Pancreas (tissue), 10 donors: ENCODE results near the gene MTMR2. TPM values are rescaled to one million over a fixed set of nuclear protein-coding genes. Genes with fewer than 3 reads are reported as not detected.

Source experiments
- ATAC-seq, 4 donors: fragments of 200-7000 bp; cut with Tn5 transposase; one replicate each; pipeline versions ENCODE4 v1.8.0 to v1.9.1; 2020; ENCODE audit warnings: mild to moderate bottlenecking in 4 of 4, moderate library complexity in 4 of 4
- DNase-seq, 6 donors: peaks; one replicate each; pipeline ENCODE4 v3.0.0-alpha.2; 2020
- FAIRE-seq: peaks from 2 replicates; lab custom pipeline; 2012; peaks lifted over from hg19 to GRCh38; lab: Jason Lieb, UNC
- H3K27ac ChIP-seq, 4 donors: fragments of 200-600 bp; sonication (generic); 1 replicate in 3 of 4; 2 replicates in 1 of 4; pipeline versions ENCODE4 v1.5.0 to v1.8.0; 2020
- H3K27me3 ChIP-seq, 4 donors: fragments of 200-600 bp; one replicate each; pipeline ENCODE4 v1.8.0; 2021
- H3K36me3 ChIP-seq, 3 donors: fragments of 200-600 bp; sonication (generic) in 1 of 3; one replicate each; pipeline versions ENCODE4 v1.5.0 to v1.8.0; 2020 to 2021
- H3K4me1 ChIP-seq, 3 donors: fragments of 200-600 bp; one replicate each; pipeline ENCODE4 v1.8.0; 2021
- H3K4me3 ChIP-seq, 4 donors: fragments of 200-600 bp; sonication (generic) in 2 of 4; one replicate each; pipeline versions ENCODE4 v1.5.0 to v1.8.0; 2020 to 2021
- H3K9me3 ChIP-seq, 4 donors: fragments of 200-600 bp; one replicate each; pipeline ENCODE4 v1.8.0; 2021
- CTCF ChIP-seq, 4 donors: fragments of 200-600 bp; sonication (generic) in 3 of 4; IDR thresholded peaks; one replicate each; pipeline versions ENCODE4 v1.5.0 to v1.8.0; 2021; ENCODE audit warnings: antibody characterized with exemption in 4 of 4
- WGBS, 2 donors: extraction: QIAGEN DNeasy Blood & Tissue Kit; methylation state at CpG; one replicate each; pipeline ENCODE4 v1.1.7; 2013; 5-methylcytosine and 5-hydroxymethylcytosine counted together
- intact Hi-C, 3 donors: fragments of 100-400 bp; cut with DNase I; formaldehyde crosslinking; loops; one replicate each; pipeline versions ENCODE4 v1.11.1 to v1.14.2; 2022
- polyA plus RNA-seq, 2 donors: library from polyadenylated mRNA; stranded (reverse); fragments of 200-250 nt; gene quantifications; one replicate each; pipeline ENCODE4 v1.2.3, GENCODE V29; 2013
- total RNA-seq, 6 donors: library from RNA; stranded (reverse); fragmentation: NEBNext Ultra II Directional in 4 of 6; extraction: Animal tissue kit (Norgen Biotek cat#: 25700) in 4 of 6; gene quantifications; one replicate each; pipeline versions ENCODE4 v1.2.1 to v1.2.4, GENCODE V29; 2021 to 2023
- donor health status: healthy with polysubstance abuse.
- donor health status: DM: no; HTN: no; CAD: no; lungs with moderate emphysema.
- donor health status: DM: no; HTN: no; CAD: no.
- donor health status: control.
- donor health status: control.
- donor health status: Bipolar disorder and iron deficiency.
- donor health status: DM: yes; HTN: yes; CAD: no.
- donor health status: DM: no; HTN: no; CAD: no.
- donor health status: DM: no; HTN: no; CAD: no.
- donor health status: DM: yes; HTN: yes; CAD: no.

MTMR2 gene
- total and polyA plus RNA-seq, 8 donors = 5.1 to 14.4 (median 9.8) TPM

- Histone ChIP-seq H3K4me1 (peaks cover 4 to 10% (median 10%) of the 10 kb centered on the region in 3 donors), H3K36me3 (no peaks in the 10 kb centered on the region), H3K9me3 (no peaks in the 10 kb centered on the region), H3K4me3 (no peak overlapping the region), H3K27me3 (no peaks in the 10 kb centered on the region), H3K27ac (no peak overlapping the region)
- WGBS, 2 donors = 78 to 81% methylated on average over 5 of the region's 5 CpGs
- no peak for FAIRE-seq
- no peak for ATAC-seq
- TF ChIP-seq CTCF (IDR thresholded peaks at IDR 0.05) = no peak
- DNase-seq = no peak
- intact Hi-C loops = no loop called here
Observed at GRCh38 chr11:95925011-95925410, 1.1 kb upstream of the MTMR2 start.

- H3K9me3 ChIP-seq = no peaks in the 10 kb centered on the region
- intact Hi-C loops = no loop called here
- ATAC-seq (peak; percentile 26 to 57 (median 46)), FAIRE-seq (no peak), DNase-seq (no peak)
- H3K4me1 ChIP-seq = peaks cover 4 to 10% (median 10%) of the 10 kb centered on the region in 3 donors
- no peak for TF ChIP-seq CTCF (IDR thresholded peaks at IDR 0.05)
- 0% methylated on average over 4 of the region's 4 CpGs for WGBS, 2 donors
- H3K27me3 ChIP-seq = no peaks in the 10 kb centered on the region
- H3K27ac ChIP-seq = peak overlapping the region; percentile 74 to 89 (median 84)
- no peaks in the 10 kb centered on the region for H3K36me3 ChIP-seq
- peak overlapping the region; percentile 64 to 90 (median 86) for H3K4me3 ChIP-seq
Observed at GRCh38 chr11:95924414-95924760, 480 bp upstream of the MTMR2 start.

GRCh38 chr11:95923439-95923727, 524 bp downstream of the MTMR2 start:
- Histone ChIP-seq H3K4me1 (peaks cover 4 to 10% (median 10%) of the 10 kb centered on the region in 3 donors), H3K27me3 (no peaks in the 10 kb centered on the region), H3K9me3 (no peaks in the 10 kb centered on the region), H3K4me3 (peak overlapping the region; percentile 64 to 90 (median 86)), H3K27ac (peak overlapping the region; percentile 74 to 89 (median 84)), H3K36me3 (no peaks in the 10 kb centered on the region)
- FAIRE-seq (no peak), DNase-seq (no peak), ATAC-seq (no peak)
- intact Hi-C loops = no loop called here
- WGBS, 2 donors = 0 to 2% methylated on average over 7 of the region's 7 CpGs
- TF ChIP-seq CTCF (IDR thresholded peaks at IDR 0.05) = no peak

GRCh38 chr11:95922536-95923438, 1.1 kb downstream of the MTMR2 start:
- no peaks in the 10 kb centered on the region for H3K36me3 ChIP-seq
- H3K27ac ChIP-seq = peak overlapping the region; percentile 74 to 89 (median 84)
- no peak for ATAC-seq
- no peak for FAIRE-seq
- no peaks in the 10 kb centered on the region for H3K27me3 ChIP-seq
- no peak for DNase-seq
- TF ChIP-seq CTCF (IDR thresholded peaks at IDR 0.05) = no peak
- 22 to 31% methylated on average over 9 of the region's 9 CpGs for WGBS, 2 donors
- no peaks in the 10 kb centered on the region for H3K9me3 ChIP-seq
- intact Hi-C loops = no loop called here
- peaks cover 4 to 10% (median 10%) of the 10 kb centered on the region in 3 donors for H3K4me1 ChIP-seq
- peak overlapping the region in 3 of 4 donors; percentile 64 to 90 (median 87) for H3K4me3 ChIP-seq

- Histone ChIP-seq H3K27me3 (no peaks in the 10 kb centered on the region), H3K4me1 (peaks cover 4 to 15% (median 15%) of the 10 kb centered on the region in 3 donors), H3K4me3 (no peak overlapping the region), H3K36me3 (no peaks in the 10 kb centered on the region), H3K27ac (no peak overlapping the region), H3K9me3 (no peaks in the 10 kb centered on the region)
- WGBS, 2 donors = 33 to 50% methylated on average over 2 of the region's 2 CpGs
- TF ChIP-seq CTCF (IDR thresholded peaks at IDR 0.05) = no peak
- FAIRE-seq (no peak), ATAC-seq (no peak), DNase-seq (no peak)
- intact Hi-C loops = no loop called here
Observed at GRCh38 chr11:95922099-95922498, 1.8 kb downstream of the MTMR2 start.
